HepG2 (cell line): ENCODE measurements around the gene ARIH2. TPM values are rescaled to one million over a fixed set of nuclear protein-coding genes. Genes with fewer than 3 reads are reported as not detected.

Experiments
- CBX5 ChIP-seq: sonication (generic); formaldehyde crosslinking; IDR thresholded peaks from 2 replicates; pipeline ENCODE4 v1.4.0; 2020; ENCODE audit warnings: missing genetic modification reagents, borderline replicate concordance
- CCDC6 ChIP-seq: sonication (generic); formaldehyde crosslinking; IDR thresholded peaks from 2 replicates; pipeline ENCODE4 v1.8.1; 2022; ENCODE audit warnings: mild to moderate bottlenecking, missing genetic modification reagents, moderate library complexity
- DBP ChIP-seq: sonication (generic); formaldehyde crosslinking; IDR thresholded peaks from 2 replicates; pipeline ENCODE4 v1.4.0; 2020; ENCODE audit warnings: missing genetic modification reagents; ENCODE audit errors: not compliant biosample characterization
- GATAD1 ChIP-seq: IDR thresholded peaks from 2 replicates; pipeline ENCODE4 v1.6.1; 2016; ENCODE audit warnings: missing genetic modification reagents, missing compliant biosample characterization
- HMGXB4 ChIP-seq, 2 experiments: sonication (generic) in 1 of 2; formaldehyde crosslinking in 1 of 2; IDR thresholded peaks; 2 replicates each; pipeline versions ENCODE4 v1.4.0 to v1.6.1; 2018 to 2020; ENCODE audit warnings: missing genetic modification reagents in 2 of 2, borderline replicate concordance in 1 of 2, low read depth in 1 of 2, mild to moderate bottlenecking in 1 of 2, missing biosample characterization in 1 of 2
- LCORL ChIP-seq, 2 experiments: fragments of 450-650 bp in 1 of 2; sonication (generic) in 1 of 2; formaldehyde crosslinking in 1 of 2; IDR thresholded peaks; 2 replicates each; pipeline versions ENCODE4 v1.5.0 to v1.6.1; 2017 to 2020; ENCODE audit warnings: antibody characterized with exemption in 1 of 2, missing genetic modification reagents in 1 of 2
- NR2F1 ChIP-seq, 2 experiments: fragments of 450-650 bp in 1 of 2; formaldehyde crosslinking in 1 of 2; IDR thresholded peaks; 2 replicates each; pipeline versions ENCODE4 v1.5.0 to v1.6.1; 2016 to 2020; ENCODE audit warnings: mild to moderate bottlenecking in 1 of 2, missing compliant biosample characterization in 1 of 2, missing genetic modification reagents in 1 of 2, moderate library complexity in 1 of 2
- POGK ChIP-seq: sonication (generic); formaldehyde crosslinking; conservative IDR thresholded peaks from 2 replicates; pipeline ENCODE4 v1.8.0; 2022; ENCODE audit warnings: mild to moderate bottlenecking, moderate library complexity, missing genetic modification reagents
- SAFB2 ChIP-seq: sonication (generic); formaldehyde crosslinking; IDR thresholded peaks from 2 replicates; pipeline ENCODE4 v1.5.1; 2020; ENCODE audit warnings: missing genetic modification reagents, low read depth, mild to moderate bottlenecking, borderline replicate concordance
- TCF12 ChIP-seq, 2 experiments: fragments of 450-650 bp in 1 of 2; sonication (generic) in 1 of 2; formaldehyde crosslinking in 1 of 2; IDR thresholded peaks; 2 replicates each; pipeline versions ENCODE4 v1.6.1 to v1.8.0; 2017 to 2022; ENCODE audit warnings: antibody characterized with exemption in 1 of 2, mild to moderate bottlenecking in 1 of 2, missing genetic modification reagents in 1 of 2, moderate library complexity in 1 of 2
- THAP8 ChIP-seq: sonication (generic); formaldehyde crosslinking; IDR thresholded peaks from 2 replicates; pipeline ENCODE4 v1.5.1; 2020; ENCODE audit warnings: missing genetic modification reagents, mild to moderate bottlenecking, borderline replicate concordance
- ZNF10 ChIP-seq: sonication (generic); formaldehyde crosslinking; IDR thresholded peaks from 2 replicates; pipeline ENCODE4 v1.4.0; 2020; ENCODE audit warnings: mild to moderate bottlenecking, low read depth, missing genetic modification reagents, borderline replicate concordance
- ZNF292 ChIP-seq: sonication (generic); formaldehyde crosslinking; IDR thresholded peaks from 2 replicates; pipeline ENCODE4 v1.8.1; 2022; ENCODE audit warnings: mild to moderate bottlenecking, low read depth, missing genetic modification reagents, borderline replicate concordance
- ZNF607 ChIP-seq: sonication (generic); formaldehyde crosslinking; IDR thresholded peaks from 2 replicates; pipeline ENCODE4 v1.5.1; 2020; ENCODE audit warnings: missing genetic modification reagents, mild to moderate bottlenecking, borderline replicate concordance
- ZNF614 ChIP-seq: IDR thresholded peaks from 2 replicates; pipeline ENCODE4 v1.6.1; 2018; ENCODE audit warnings: missing biosample characterization, missing genetic modification reagents, inconsistent platforms, borderline replicate concordance
- ZNF713 ChIP-seq: sonication (generic); formaldehyde crosslinking; IDR thresholded peaks from 2 replicates; pipeline ENCODE4 v1.4.0; 2020; ENCODE audit warnings: mild to moderate bottlenecking, missing genetic modification reagents
- ZNF800 ChIP-seq: sonication (generic); formaldehyde crosslinking; IDR thresholded peaks from 2 replicates; pipeline ENCODE4 v1.4.0; 2020; ENCODE audit warnings: missing genetic modification reagents
- ZNF839 ChIP-seq: sonication (generic); formaldehyde crosslinking; IDR thresholded peaks from 2 replicates; pipeline ENCODE4 v1.4.0; 2020; ENCODE audit warnings: missing genetic modification reagents, mild to moderate bottlenecking, borderline replicate concordance
- polyA plus RNA-seq, 8 experiments: library from polyadenylated mRNA; depleted of rRNA in 3 of 8; stranded (reverse) in 7 of 8; unstranded in 1 of 8; fragments of >200 nt; fragmentation: Illumina TruSeq in 4 of 8; extraction: Trizol in 4 of 8; gene quantifications; 2 replicates each; pipeline versions ENCODE4 v1.2.1 to v1.2.3, GENCODE V29; 2011 to 2016; ENCODE audit warnings: low read depth in 4 of 8, missing spikeins in 1 of 8, mixed read lengths in 1 of 8; ENCODE audit not compliant: insufficient read depth in 1 of 8
- total RNA-seq, 5 experiments: library from RNA; depleted of rRNA; stranded (reverse); fragments of >200 nt; fragmentation: Illumina TruSeq; extraction: Trizol; gene quantifications; 2 replicates each; pipeline ENCODE4 v1.2.3, GENCODE V29; 2016; ENCODE audit warnings: low read depth in 1 of 5

Gene ARIH2
- total and polyA plus RNA-seq, 2 of the 13 experiments (the other 11 are each of a cell fraction or from before 2014, with no cell fraction given): 64.8 to 83.3 TPM

- TF ChIP-seq ZNF800 (CRISPR knock-in tag) (peak; percentile 79; the same call in 1 of the 2 replicates), DBP (CRISPR knock-in tag) (peak; percentile 67), ZNF614 (CRISPR knock-in tag) (peak; percentile 43; the same call in 1 of the 2 replicates), NR2F1 (CRISPR knock-in tag; IDR thresholded peaks at IDR 0.05) (peak in 1 of 2 experiments; percentile 65; a peak in 1 of 4 replicates), POGK (CRISPR knock-in tag) (peak; percentile 64), LCORL (IDR thresholded peaks at IDR 0.05) (no peak), LCORL (CRISPR knock-in tag; IDR thresholded peaks at IDR 0.05) (peak; percentile 43), CBX5 (CRISPR knock-in tag) (no peak), SAFB2 (CRISPR knock-in tag) (no peak; the same call in 1 of the 2 replicates), HMGXB4 (CRISPR knock-in tag; IDR thresholded peaks at IDR 0.05; ENCODE audit: borderline replicate concordance in 1 of 2, low read depth in 1 of 2) (peak; percentile 76 to 79), THAP8 (CRISPR knock-in tag) (0 out of 2 replicates have a peak, but pooled peaks have one; percentile 71), ZNF839 (CRISPR knock-in tag) (no peak), ZNF292 (CRISPR knock-in tag) (peak; percentile 56), ZNF607 (CRISPR knock-in tag) (0 out of 2 replicates have a peak, but pooled peaks have one; percentile 42), ZNF713 (CRISPR knock-in tag) (no peak), GATAD1 (CRISPR knock-in tag) (peak; percentile 89), ZNF10 (CRISPR knock-in tag) (no peak), CCDC6 (CRISPR knock-in tag) (peak; percentile 47; the same call in 1 of the 2 replicates), TCF12 (IDR thresholded peaks at IDR 0.05) (no peak), TCF12 (CRISPR knock-in tag; IDR thresholded peaks at IDR 0.05) (peak; percentile 7; the same call in 1 of the 2 replicates)
These were observed at the start of gene ARIH2 (continued) for GRCh38 chr3:48918388-48919214.
